Aorta (tissue), 5 donors: ENCODE data around the gene CLEC16A. TPM values are rescaled to one million over a fixed set of nuclear protein-coding genes. Genes with fewer than 3 reads are reported as not detected.

Experiments used
- ATAC-seq: fragments of 200-7000 bp; cut with Tn5 transposase; one replicate; pipeline ENCODE4 v1.9.1; 2022; ENCODE audit warnings: moderate library complexity; ENCODE audit not compliant: low FRiP score
- DNase-seq, 2 donors: peaks; one replicate each; pipeline ENCODE4 v3.0.0-alpha.2; 2020
- H3K27ac ChIP-seq, 2 donors: one replicate each; pipeline ENCODE4 v1.5.1; 2013; ENCODE audit warnings: low read length in 2 of 2, mild to moderate bottlenecking in 2 of 2, moderate library complexity in 2 of 2, control low read depth in 1 of 2, inconsistent platforms in 1 of 2, low read depth in 1 of 2
- H3K27me3 ChIP-seq, 2 donors: one replicate each; pipeline ENCODE4 v1.6.1; 2013; ENCODE audit warnings: control low read depth in 1 of 2, low read length in 1 of 2, mild to moderate bottlenecking in 1 of 2, moderate library complexity in 1 of 2; ENCODE audit not compliant: insufficient read depth in 2 of 2, control insufficient read depth in 1 of 2
- H3K36me3 ChIP-seq, 2 donors: one replicate each; pipeline ENCODE4 v1.6.1; 2013; ENCODE audit warnings: control low read depth in 1 of 2, low read length in 1 of 2, mild to moderate bottlenecking in 1 of 2; ENCODE audit not compliant: insufficient read depth in 2 of 2, control insufficient read depth in 1 of 2
- H3K4me1 ChIP-seq, 2 donors: one replicate each; pipeline ENCODE4 v1.6.1; 2013; ENCODE audit warnings: low read length in 2 of 2, control low read depth in 1 of 2, mild to moderate bottlenecking in 1 of 2, moderate library complexity in 1 of 2; ENCODE audit not compliant: insufficient read depth in 2 of 2, control insufficient read depth in 1 of 2
- H3K4me3 ChIP-seq, 2 donors: one replicate each; pipeline ENCODE4 v1.5.1; 2013; ENCODE audit warnings: low read length in 2 of 2, control low read depth in 1 of 2, mild to moderate bottlenecking in 1 of 2
- H3K9me3 ChIP-seq: one replicate; pipeline ENCODE4 v1.6.1; 2013; ENCODE audit warnings: mild to moderate bottlenecking, low read length; ENCODE audit not compliant: control insufficient read depth
- WGBS, 2 donors: extraction: QIAGEN DNeasy Blood & Tissue Kit; methylation state at CpG; one replicate each; pipeline ENCODE4 v1.1.7; 2013; 5-methylcytosine and 5-hydroxymethylcytosine counted together
- intact Hi-C, 2 donors: fragments of 100-400 bp; cut with DNase I; formaldehyde crosslinking; loops; one replicate each; pipeline versions ENCODE4 v1.14.2 to v1.15.0; 2022
- polyA plus RNA-seq, 2 donors: library from polyadenylated mRNA; stranded (reverse); fragments of 200-250 nt; gene quantifications; one replicate each; pipeline ENCODE4 v1.2.3, GENCODE V29; 2013
- total RNA-seq, 2 donors: library from RNA; stranded (reverse); fragmentation: NEBNext Ultra II Directional; extraction: Animal tissue kit (Norgen Biotek cat#: 25700); gene quantifications; one replicate each; pipeline ENCODE4 v1.2.1, GENCODE V29; 2021
- donor health status: healthy with polysubstance abuse.
- donor health status: Bipolar disorder and iron deficiency.
- donor health status: DM: no; HTN: no; CAD: no.
- donor health status: DM: no; HTN: no; CAD: no.
- donor health status: DM: yes; HTN: yes; CAD: no.

CLEC16A gene
- total and polyA plus RNA-seq, 4 donors: 5.9 to 28.8 (median 19.0) TPM

DNA sequence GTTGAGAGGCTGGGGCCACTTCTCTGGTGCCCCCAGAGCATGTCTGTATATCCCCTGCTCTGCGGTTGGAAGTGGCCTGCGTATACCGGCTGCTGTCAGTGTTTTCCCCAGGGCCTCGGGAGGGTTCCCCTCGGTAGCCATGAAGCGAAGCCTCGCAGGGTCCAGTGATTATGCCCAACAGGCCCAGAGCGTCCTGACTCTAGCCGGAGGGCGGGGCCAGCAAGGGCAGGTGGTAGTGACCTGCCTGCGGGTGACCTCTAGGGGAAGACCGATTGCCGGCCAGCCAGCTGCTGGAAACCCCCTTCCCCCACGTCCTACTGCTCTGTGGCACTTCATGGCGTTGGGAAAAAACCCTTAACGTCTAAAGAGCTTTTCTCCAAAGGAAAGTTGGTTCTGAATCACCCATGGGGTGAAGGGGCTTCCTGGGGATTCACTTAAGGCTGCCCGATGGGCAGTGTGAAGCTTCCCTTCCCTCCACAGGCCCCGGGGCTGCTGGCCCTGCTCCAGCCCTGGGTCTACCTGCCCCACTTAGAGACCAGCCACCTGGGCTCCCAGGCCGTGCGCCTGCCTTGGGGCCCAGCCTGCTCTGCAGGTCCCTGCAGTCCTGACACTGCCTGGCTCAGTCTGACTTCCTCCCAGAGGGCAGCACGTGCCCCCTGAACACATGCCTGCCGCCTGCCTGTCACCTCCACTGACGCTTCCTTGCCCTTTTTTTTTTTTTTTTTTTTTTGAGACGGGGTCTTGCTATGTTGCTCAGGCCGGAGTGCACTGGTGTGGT is 238.9 kb downstream of the CLEC16A start:
- H3K4me1 ChIP-seq: peaks cover 0 to 3% of the 10 kb centered on the region in 2 donors
- no peaks in the 10 kb centered on the region for H3K9me3 ChIP-seq
- no peaks in the 10 kb centered on the region for H3K27me3 ChIP-seq
- no peak overlapping the region for H3K4me3 ChIP-seq
- no peak overlapping the region for H3K27ac ChIP-seq
- ATAC-seq (no peak), DNase-seq (no peak)
- H3K36me3 ChIP-seq: no peaks in the 10 kb centered on the region
- intact Hi-C loops: no loop called here
- WGBS, 2 donors: 93 to 94% methylated on average over 25 of the region's 25 CpGs

DNA sequence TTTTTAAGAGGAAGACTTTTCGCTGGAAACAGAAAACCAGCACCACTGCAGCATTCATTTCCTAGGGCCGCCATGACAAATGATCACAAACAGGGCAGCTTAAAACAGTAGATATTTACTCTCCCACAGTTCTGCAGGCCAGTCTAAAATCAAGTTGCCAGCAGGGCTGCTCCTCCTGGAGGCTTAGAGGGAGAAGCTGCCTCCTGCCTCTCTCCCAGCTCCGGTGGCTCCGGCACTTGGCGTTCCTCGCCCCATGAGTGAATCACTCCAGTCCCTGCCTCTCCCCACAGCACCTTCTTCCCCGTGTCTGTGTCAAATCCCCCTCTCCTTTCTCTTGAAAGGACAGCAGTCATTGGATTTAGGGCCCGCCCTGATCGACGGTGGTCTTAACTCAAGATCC is 239.6 kb downstream of the CLEC16A start:
- Histone ChIP-seq H3K9me3 (no peaks in the 10 kb centered on the region), H3K36me3 (no peaks in the 10 kb centered on the region), H3K27ac (no peak overlapping the region), H3K4me3 (no peak overlapping the region), H3K27me3 (no peaks in the 10 kb centered on the region), H3K4me1 (peaks cover 0 to 3% of the 10 kb centered on the region in 2 donors)
- no peak for DNase-seq
- intact Hi-C loops: no loop called here
- WGBS, 2 donors: 89 to 92% methylated on average over 10 of the region's 10 CpGs
- no peak for ATAC-seq

DNA sequence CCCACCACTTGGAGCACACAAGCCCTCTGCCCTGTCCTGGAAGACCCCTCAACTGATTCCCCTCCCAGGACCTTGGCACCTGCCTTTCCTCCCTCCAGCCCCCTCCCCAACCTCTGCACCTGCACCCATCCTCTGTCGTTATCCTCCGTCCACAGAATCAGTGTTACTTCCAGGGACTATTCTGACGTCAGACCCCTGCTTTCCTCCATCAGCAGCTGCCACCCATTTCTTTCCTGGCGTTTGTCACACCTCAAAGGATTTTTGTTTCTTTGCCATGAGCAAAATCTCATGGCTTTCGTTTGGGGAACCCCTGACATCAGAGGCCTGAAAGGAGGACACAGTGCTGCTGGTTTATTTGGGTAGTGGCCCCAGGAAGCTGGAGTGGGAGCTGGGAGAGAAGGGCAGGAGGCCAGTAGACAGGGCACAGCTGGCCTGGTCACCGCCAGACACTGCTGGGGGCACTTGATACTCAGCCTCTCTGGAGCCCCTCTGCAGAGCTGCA is 243.2 kb downstream of the CLEC16A start:
- H3K27me3 ChIP-seq: no peaks in the 10 kb centered on the region
- intact Hi-C loops: no loop called here
- H3K36me3 ChIP-seq: no peaks in the 10 kb centered on the region
- no peaks in the 10 kb centered on the region for H3K9me3 ChIP-seq
- ATAC-seq (no peak), DNase-seq (no peak)
- no peaks in the 10 kb centered on the region for H3K4me1 ChIP-seq
- H3K4me3 ChIP-seq: no peak overlapping the region
- no peak overlapping the region for H3K27ac ChIP-seq
- 81% methylated on average over 6 of the region's 6 CpGs for WGBS, 2 donors

DNA sequence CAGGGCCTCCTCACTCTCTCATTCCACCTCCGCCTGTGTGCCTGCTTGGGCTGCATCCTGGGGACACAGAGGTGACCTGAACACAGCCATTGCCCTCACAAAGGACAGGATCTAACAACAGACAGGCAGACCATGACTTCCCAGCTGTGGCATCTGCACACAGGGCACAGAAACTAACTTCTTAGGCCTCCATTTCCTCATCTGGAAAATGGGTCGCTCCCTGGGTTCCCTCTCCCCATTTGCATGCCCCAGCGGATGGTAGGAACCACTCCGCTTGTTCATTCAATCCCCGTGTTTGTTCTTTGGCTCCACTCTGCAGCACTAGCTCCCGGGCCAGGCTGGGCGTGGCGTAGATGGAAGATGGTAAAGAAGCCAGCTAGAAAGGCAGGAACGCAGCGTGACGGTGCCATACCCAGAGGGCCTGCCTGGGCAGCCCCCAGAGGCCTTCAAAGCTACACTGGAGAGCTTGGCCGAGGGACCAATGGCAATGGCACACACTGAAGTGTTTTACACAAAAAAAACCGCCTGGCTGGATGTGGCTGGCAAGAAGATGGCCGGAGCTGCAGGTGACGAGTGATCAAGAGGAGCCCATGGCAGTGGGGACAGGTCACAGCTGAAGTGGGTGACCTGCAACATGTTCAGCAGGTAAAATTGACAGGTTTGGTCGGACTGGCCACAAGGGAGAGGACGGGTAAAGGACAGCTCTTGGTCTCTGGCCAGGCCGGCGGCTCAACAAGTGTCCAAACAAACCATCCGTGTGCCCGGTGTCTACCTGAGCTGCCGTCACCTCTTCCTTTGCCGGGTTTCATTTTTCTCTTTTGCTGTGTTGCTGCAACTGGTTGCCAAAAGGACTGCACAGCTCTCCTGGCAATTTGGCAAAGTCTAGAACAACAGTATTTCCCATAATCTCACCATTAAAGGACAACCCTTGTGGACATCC is 244.7 kb downstream of the CLEC16A start:
- H3K36me3 ChIP-seq: no peaks in the 10 kb centered on the region
- 56 to 62% methylated on average over 23 of the region's 23 CpGs for WGBS, 2 donors
- no peak for ATAC-seq
- H3K4me3 ChIP-seq: no peak overlapping the region
- no peak for DNase-seq
- no peaks in the 10 kb centered on the region for H3K27me3 ChIP-seq
- no peaks in the 10 kb centered on the region for H3K4me1 ChIP-seq
- H3K27ac ChIP-seq: no peak overlapping the region
- intact Hi-C loops: no loop called here
- H3K9me3 ChIP-seq: no peaks in the 10 kb centered on the region

DNA sequence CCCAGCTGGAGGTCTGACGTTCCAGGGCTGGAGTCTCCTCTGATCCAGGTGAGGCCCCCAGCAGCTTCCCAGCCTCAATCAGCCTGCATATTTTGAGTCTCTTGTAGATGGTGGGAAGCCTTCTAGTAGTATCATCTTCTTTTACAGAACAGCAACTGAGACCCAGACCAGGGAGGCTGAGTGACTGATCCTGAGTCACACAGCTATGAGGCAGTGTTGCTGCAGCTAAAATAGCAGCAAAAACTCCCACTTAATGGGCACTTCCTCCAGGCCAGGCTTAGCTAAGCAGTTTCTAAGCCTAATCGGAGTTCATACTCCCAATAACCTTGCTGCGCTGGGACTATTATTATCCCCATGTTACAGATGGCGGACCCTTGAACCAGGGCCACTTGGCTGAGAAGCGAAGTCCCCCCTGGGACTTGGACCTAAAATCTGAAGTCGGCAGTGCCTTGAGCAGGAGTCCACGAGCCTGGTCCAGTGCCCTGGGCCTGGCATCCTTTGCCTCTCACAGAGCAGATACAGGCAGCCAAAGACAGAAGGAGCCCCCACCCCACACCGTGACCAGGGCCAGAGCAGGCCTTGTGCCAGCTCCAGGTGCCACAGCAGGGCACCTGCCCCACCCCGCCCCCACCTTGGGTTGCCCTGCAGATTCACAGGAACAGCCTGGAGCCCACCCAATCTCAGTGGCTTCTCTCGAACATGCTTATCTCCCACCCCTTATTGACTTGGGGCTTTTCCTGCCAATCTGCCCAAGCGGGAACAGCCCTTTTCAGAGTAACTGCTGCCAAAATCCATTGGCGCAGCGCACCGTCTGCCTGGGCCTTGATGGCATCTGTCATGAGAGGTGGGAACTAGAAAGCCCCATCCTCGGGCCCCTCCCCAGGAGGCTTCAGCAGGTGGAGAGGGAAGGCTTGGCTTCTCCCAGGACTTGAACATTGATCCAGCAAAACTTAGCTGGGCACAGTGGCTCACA is 246.5 kb downstream of the CLEC16A start:
- 12 to 17% methylated on average over 15 of the region's 15 CpGs for WGBS, 2 donors
- no peaks in the 10 kb centered on the region for H3K36me3 ChIP-seq
- no peak overlapping the region for H3K27ac ChIP-seq
- H3K9me3 ChIP-seq: no peaks in the 10 kb centered on the region
- H3K4me1 ChIP-seq: no peaks in the 10 kb centered on the region
- DNase-seq (no peak), ATAC-seq (no peak)
- no peaks in the 10 kb centered on the region for H3K27me3 ChIP-seq
- intact Hi-C loops: no loop called here
- no peak overlapping the region for H3K4me3 ChIP-seq

DNA sequence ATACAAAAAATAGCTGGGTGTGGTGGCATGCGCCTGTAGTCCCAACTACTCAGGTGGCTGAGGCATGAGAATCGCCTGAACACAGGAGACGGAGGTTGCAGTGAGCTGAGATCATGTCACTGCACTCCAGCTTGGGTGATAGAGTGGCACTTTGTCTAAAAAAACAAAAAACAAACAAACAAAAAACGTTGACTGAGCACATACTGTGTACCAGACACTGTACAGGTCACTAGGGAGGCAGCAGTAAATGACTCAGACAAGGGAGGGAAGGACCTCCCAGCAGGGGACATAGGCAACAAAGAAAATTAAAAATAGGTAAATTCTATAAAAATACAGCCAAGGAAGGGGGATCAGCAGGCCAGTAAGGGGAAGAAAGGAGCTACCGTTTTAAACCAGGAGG is 247.3 kb downstream of the CLEC16A start:
- 69 to 71% methylated on average over 5 of the region's 5 CpGs for WGBS, 2 donors

DNA sequence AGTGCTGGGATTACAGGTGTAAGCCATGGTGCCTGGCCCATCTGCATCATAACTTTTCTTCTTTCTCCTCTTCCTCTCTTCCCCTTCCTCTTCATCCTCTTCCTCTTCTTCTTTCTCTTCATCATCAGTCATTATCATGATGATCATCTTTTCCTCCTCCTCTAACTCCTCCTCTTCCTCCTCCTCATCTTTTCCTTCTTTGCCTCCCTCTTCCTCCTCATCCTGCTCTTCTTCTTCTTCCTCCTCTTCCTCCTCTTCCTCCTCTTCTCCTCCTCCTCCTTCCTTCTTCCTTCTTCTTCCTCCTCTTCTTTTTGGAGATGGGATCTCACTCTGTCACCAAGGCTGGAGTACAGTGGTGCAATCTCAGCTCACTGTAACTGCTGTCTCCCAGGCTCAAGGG is 249.1 kb downstream of the CLEC16A start:
- DNase-seq: no peak
- no peaks in the 10 kb centered on the region for H3K9me3 ChIP-seq
- no peak overlapping the region for H3K4me3 ChIP-seq
- ATAC-seq: no peak
- H3K27me3 ChIP-seq: no peaks in the 10 kb centered on the region
- no peak overlapping the region for H3K27ac ChIP-seq
- intact Hi-C loops: no loop called here
- H3K36me3 ChIP-seq: no peaks in the 10 kb centered on the region
- no peaks in the 10 kb centered on the region for H3K4me1 ChIP-seq

More for the DNA sequence above, 247.3 kb downstream of the CLEC16A start:
- no peak overlapping the region for H3K4me3 ChIP-seq
- intact Hi-C loops: no loop called here
- no peaks in the 10 kb centered on the region for H3K4me1 ChIP-seq
- H3K27ac ChIP-seq: no peak overlapping the region
- no peaks in the 10 kb centered on the region for H3K9me3 ChIP-seq
- no peaks in the 10 kb centered on the region for H3K27me3 ChIP-seq
- ATAC-seq (no peak), DNase-seq (no peak)
- no peaks in the 10 kb centered on the region for H3K36me3 ChIP-seq

DNA sequence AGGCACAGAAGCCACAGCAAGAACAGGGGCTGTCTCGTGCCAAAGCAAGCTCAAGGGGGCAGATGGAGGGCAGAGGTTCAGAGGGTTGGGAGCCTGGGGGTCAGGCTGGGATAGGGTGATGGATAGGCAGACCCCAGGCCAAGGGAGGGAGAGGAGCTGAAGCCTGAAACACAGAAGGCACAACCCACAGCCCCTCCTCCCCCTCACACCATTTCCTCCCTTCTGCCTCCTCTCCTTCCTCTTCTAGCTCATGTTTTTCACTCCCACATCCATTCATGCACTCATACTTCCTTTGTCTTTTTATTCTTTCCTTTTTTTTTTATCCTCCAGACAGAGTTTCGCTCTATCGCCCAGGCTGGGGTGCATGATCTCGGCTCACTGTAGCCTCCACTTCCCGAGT is 250.5 kb downstream of the CLEC16A start:
- Histone ChIP-seq H3K4me1 (no peaks in the 10 kb centered on the region), H3K9me3 (no peaks in the 10 kb centered on the region), H3K4me3 (no peak overlapping the region), H3K36me3 (no peaks in the 10 kb centered on the region), H3K27ac (no peak overlapping the region), H3K27me3 (no peaks in the 10 kb centered on the region)
- DNase-seq (no peak), ATAC-seq (no peak)
- WGBS, 2 donors: 71 to 94% methylated on average over 5 of the region's 5 CpGs
- intact Hi-C loops: no loop called here
